NCI-H2081 (cell line): ENCODE measurements around the gene KRTAP10-1.
"Not testable (repeated sequence)": the region's sequence is repeated elsewhere in the genome, so short reads cannot be mapped to it uniquely, and the experiment has no call there.

Experiments
- DNase-seq, 2 experiments: peaks; one replicate each; lab custom pipeline; 2025; lab: John Stamatoyannopoulos, UW

KRTAP10-1 gene

GRCh38 chr21:44503006-44503889 lies 36.7 kb downstream of the KRTAP10-1 start:
- not testable (repeated sequence) for DNase-seq

GRCh38 chr21:44502171-44502958 lies 37.6 kb downstream of the KRTAP10-1 start:
- DNase-seq: no peak

GRCh38 chr21:44500111-44500510 lies 39.9 kb downstream of the KRTAP10-1 start:
- no peak for DNase-seq

- no peak for DNase-seq
Observed at GRCh38 chr21:44499631-44500030, 40.4 kb downstream of the KRTAP10-1 start.

GRCh38 chr21:44499211-44499560 lies 40.8 kb downstream of the KRTAP10-1 start:
- peak in 1 of 2 experiments; percentile 48 for DNase-seq

- no peak for DNase-seq
Observed at GRCh38 chr21:44498280-44499210, 41.5 kb downstream of the KRTAP10-1 start.

- peak in 1 of 2 experiments; percentile 53 for DNase-seq
Observed at GRCh38 chr21:44497703-44498126, 42.3 kb downstream of the KRTAP10-1 start.

GRCh38 chr21:44496564-44497550 lies 43.1 kb downstream of the KRTAP10-1 start:
- peak in 1 of 2 experiments; percentile 7 for DNase-seq

- DNase-seq: no peak
Observed at GRCh38 chr21:44495611-44496563, 44.1 kb downstream of the KRTAP10-1 start.

- DNase-seq: no peak
Observed at GRCh38 chr21:44494956-44495355, 45.0 kb downstream of the KRTAP10-1 start.

- DNase-seq: no peak
Observed at GRCh38 chr21:44494418-44494817, 45.6 kb downstream of the KRTAP10-1 start.

- DNase-seq: no peak
Observed at GRCh38 chr21:44492567-44493385, 47.2 kb downstream of the KRTAP10-1 start.

GRCh38 chr21:44490816-44491215 lies 49.2 kb downstream of the KRTAP10-1 start:
- DNase-seq: no peak

- no peak for DNase-seq
Observed at GRCh38 chr21:44490405-44490804, 49.6 kb downstream of the KRTAP10-1 start.

- DNase-seq: no peak
Observed at GRCh38 chr21:44489962-44490361, 50.0 kb downstream of the KRTAP10-1 start.
